Head of caudate nucleus (tissue), 42 donors: Measurements from ENCODE around the gene MRPL41.
"Not testable (repeated sequence)": the region's sequence is repeated elsewhere in the genome, so short reads cannot be mapped to it uniquely, and the experiment has no call there.

Experiments used
- DNase-seq, 42 donors: peaks; one replicate each; pipeline versions ENCODE4 v3.0.0 to v3.0.0-alpha.2; 2020 to 2021; ENCODE audit warnings: mixed read lengths in 7 of 42
- intact Hi-C: fragments of 100-400 bp; cut with DNase I; formaldehyde crosslinking; loops from one replicate; pipeline ENCODE4 v1.15.0; 2022

MRPL41 gene

DNA sequence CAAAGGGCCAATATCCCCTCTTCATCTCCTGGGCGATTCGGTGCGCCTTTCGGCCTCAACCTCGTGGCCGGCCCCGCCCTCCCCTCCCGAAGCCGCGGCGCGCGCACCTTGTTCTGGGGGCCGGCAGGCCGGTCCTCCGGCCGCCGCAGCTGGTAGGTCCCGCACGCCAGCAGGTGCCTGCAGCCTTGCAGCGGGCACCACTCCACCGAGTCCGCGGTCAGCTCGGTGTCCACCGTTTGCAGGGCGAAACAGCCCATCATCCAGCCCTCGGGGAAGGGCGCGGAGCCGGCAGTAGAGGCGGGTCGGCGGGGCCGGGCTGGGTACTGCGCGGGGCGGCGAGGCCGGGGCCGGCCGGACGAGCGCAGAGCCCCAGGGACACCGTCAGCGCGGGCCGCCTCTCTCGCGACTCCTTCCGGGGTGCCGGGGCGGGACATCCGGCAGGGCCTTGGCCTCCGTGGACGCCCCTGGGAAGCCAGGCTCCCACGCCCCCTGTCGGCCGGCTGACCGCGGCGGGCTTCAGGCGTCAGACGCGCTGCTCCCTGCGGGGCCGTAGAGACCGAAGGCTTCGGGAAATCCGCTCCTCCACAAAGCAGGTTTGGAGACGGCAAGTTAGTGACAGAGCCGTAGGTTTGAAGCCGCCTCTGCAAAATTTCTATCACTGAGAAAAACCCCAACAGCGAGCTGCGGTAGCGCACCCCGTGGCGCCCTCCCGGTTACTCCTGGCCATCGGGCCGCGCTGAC, 27.0 kb downstream of the MRPL41 start, which contains the start of gene DPH7:
TSS of gene DPH7 (minus strand) at position 408 of the 741 bp plus-strand sequence. CDS start at position 260, 148 bp downstream.
- DNase-seq, result peak; percentile 91 to 100 (median 98)
- intact Hi-C loops, result loop anchor here (5.0 kb wide), 1 partner anchor 39 kb away; the partner anchor contains the start of gene EHMT1

GRCh38 chr9:137579259-137579604, 27.6 kb downstream of the MRPL41 start:
- DNase-seq, result no peak
- intact Hi-C loops, result loop anchor here (5.0 kb wide), 1 partner anchor 38 kb away; the partner anchor contains the start of gene EHMT1

- intact Hi-C loops, result no loop called here
- no peak for DNase-seq
These were observed 28.7 kb downstream of the MRPL41 start for GRCh38 chr9:137580209-137580953.

DNA sequence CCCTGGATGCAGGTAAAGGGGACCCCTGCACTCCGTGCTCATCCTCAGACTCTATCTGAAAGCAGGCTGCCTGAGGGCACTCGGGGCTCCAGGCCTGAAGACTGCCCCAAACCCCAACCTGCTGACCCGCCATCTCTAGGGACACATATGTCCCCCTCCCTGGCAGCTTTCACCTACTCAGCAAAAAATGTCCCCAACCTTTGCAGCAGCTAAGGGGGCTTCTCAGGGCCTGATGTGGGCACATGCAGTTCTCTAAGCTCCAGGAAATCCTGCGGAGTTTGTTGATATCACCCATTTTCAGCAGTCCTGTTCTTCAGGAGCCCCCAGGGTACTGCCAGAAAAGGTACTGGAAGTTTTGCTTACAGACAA, 29.3 kb downstream of the MRPL41 start:
- intact Hi-C loops, result no loop called here
- no peak for DNase-seq

DNA sequence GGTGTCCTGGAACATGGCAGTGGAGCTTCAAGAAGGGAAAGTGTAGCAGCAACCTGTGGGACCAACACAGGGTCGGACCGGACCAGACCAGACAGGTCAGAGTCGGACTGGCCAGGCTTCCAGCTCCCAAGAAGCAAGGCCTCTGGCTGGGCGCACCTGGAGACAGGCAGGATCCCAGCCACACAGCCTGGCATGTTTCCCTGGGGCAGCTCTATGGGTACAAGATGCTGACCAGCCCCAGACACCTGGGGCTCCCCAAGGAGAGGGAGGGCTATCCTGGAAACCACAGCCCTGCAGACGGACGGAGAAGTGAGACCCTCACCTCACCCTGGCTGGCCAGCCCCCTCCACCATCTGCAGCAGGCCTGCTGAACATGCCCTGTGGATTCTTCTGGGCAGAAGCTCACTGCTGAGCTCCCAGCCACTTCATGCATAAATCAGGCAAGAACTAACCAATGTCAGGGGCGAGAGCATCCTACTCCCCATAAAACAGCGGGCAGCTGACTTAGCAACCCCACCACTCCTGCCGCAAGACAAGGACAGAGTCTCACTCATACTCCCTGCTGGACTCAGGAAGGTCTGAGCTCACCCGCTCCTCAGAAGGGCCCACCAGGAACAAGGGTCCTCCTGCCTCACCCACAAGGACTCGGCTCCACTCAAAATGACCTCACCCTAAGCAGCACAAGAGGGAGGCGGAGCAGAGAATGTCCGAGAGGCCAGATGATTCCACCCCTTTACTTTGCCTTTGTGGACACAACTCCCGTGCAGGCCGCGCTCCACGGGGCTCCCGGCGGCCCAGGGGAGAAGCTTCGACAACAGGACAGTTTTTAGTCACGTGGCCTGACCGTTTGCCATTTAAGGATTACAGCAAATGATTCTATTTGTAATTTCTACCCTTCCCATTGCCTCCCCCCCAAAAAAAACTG, 29.9 kb downstream of the MRPL41 start:
- intact Hi-C loops, result no loop called here
- no peak for DNase-seq

- peak in 4 of 42 donors; percentile 20 to 46 (median 27) for DNase-seq
- intact Hi-C loops, result no loop called here
These were observed 30.7 kb downstream of the MRPL41 start for GRCh38 chr9:137582286-137582860.

DNA sequence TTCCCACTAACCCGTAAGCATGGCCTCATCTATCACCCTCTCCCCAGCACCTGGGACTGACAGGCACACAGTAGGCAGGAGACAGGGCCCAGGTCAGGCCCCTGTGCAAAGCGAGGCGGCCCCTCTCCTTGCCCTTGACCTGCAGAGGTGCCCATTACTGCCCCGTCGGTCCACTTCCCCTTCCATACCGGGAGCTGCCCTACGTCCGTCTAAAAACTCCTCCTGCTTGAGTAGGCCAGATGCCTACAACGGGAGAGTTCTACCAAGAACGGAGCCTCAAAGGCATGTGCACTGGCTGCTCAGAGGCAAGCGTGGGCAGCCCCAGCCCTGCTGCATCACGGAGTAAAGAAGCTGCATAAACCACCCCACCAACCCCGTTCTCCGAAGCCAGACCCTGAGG, 31.7 kb downstream of the MRPL41 start:
- DNase-seq, result no peak
- intact Hi-C loops, result no loop called here

DNA sequence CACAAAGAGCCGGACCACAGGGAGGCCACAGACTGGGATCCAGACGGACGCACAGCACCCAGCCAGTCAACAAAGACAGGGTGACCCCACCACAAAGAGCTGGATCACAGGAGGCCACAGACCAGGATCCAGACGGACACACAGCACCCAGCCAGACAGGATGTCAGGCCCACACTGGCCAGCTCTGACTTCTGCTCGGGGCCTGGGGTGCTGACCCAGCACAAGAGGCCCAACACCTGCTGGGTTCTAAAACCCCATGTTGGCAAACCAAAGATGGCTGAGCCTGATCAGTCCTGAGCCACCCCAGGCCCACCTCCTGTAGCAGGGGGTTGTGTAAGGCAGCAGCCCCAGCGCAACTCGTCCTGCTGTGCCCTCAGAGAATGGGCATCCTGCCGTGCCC, 32.3 kb downstream of the MRPL41 start:
- no peak for DNase-seq
- intact Hi-C loops, result no loop called here

- intact Hi-C loops, result no loop called here
- DNase-seq, result no peak
These were observed 35.2 kb downstream of the MRPL41 start for GRCh38 chr9:137586854-137587253.

DNA sequence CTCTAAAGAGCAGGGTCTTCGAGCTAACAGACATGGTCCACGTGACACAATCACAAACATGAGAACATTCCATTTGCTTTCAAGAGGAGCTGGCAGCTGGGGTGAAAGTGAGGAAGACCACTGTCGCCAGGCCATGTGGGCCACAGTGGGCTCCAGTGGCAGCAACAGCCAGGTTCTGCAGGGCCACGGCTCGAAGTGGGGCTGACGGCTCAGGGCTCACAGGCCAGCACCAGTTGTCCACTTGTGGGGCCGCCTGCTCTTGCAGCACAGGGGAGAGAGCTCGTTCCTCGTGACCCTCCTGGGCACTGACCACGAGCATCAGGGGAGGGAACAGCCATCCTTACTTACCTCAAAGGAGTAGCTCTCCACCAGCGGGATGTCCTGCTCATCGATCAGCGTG, 36.6 kb downstream of the MRPL41 start:
- DNase-seq, result no peak
- intact Hi-C loops, result no loop called here

- no peak for DNase-seq
- intact Hi-C loops, result no loop called here
These were observed 37.2 kb downstream of the MRPL41 start for GRCh38 chr9:137588891-137589290.

DNA sequence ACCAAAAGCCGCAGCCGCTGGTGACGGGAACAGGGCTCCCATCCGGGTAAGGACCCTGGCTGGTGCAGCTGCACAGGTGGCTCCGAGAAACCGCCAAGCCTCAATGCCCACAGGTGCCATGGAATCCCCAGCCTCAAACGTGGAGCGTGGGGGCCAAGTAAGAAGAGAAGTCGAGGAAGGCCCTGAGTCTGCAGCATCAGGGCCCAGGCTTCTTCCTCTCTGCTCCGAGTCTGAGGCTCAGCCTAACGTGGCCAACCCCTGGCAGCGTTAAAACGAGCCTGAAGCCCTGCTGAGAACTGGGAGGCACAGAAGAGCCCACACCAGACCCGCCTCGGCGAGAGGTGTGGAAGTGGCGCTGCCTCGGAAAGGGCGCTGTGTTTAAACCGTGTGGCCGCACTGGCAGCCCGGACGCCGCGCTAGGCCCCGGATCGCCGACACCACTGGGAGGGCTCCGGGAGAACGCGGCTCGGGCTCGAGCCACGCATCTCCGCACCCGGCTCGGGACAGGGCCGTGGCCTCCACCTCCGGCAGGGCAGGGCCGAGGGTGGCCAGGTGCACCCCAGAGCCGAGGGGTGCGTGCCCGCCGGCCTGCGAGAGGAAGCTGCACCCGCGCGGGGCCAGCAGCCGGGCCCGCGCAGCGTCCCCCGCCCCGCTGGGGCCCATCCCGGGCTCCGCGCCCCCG, 37.9 kb downstream of the MRPL41 start:
- DNase-seq, result no peak
- intact Hi-C loops, result loop anchor here (5.0 kb wide), 1 partner anchor 37 kb away; the partner anchor contains the start of genes MRPL41 and PNPLA7

DNA sequence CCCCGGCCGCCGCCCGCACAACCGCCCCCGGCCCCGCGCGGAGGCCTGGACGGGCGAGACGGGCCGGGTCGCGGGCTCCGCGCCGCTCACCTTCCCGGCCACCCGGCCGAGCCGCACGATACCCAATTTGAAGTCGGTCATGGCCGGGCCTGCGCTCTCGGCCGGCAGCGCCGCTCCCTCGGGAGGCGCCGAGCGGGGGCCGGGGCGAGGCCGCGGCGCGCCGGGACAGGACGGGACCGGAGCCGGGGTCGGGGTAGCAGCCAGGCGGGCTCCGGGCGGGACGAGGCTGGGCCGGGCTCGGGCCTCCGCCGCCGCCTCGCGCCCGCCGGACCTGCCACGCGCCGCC, 38.4 kb downstream of the MRPL41 start:
- no peak for DNase-seq
- intact Hi-C loops, result loop anchor here (5.0 kb wide), 1 partner anchor 38 kb away; the partner anchor contains the start of genes MRPL41 and PNPLA7

GRCh38 chr9:137590469-137591383, 39.0 kb downstream of the MRPL41 start, which contains the start of gene ZMYND19:
Gene ZMYND19, minus strand, starts transcription at chr9:137590512. Its CDS starts 249 bp downstream, at chr9:137590263.
- intact Hi-C loops, result loop anchor here (5.0 kb wide), 1 partner anchor 38 kb away; the partner anchor contains the start of genes MRPL41 and PNPLA7

DNA sequence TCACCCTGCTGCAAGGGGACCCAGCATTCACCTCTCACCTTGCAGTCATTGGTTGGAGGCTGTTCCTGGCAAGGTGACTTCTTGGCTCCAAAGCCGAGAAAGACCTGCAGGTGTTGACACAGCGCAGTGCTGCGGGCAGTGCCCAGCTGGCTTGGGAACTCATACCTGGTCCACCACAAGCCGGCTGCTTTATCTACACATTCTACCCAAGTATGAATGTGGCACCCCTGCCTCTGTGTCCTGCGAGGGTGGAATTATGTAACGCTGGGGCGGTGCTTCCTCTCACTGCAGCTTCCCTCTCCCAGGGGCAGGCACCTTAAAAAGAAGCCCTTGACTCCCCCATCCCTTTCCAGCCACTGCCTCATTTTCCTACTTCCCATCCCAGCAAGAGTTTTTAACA, 41.1 kb downstream of the MRPL41 start:
- peak in 40 of 42 donors; percentile 49 to 93 (median 76) for DNase-seq

More at GRCh38 chr9:137590469-137591383, 39.0 kb downstream of the MRPL41 start, which contains the start of gene ZMYND19:
- peak in 41 of 42 donors; percentile 51 to 91 (median 84) for DNase-seq

DNA sequence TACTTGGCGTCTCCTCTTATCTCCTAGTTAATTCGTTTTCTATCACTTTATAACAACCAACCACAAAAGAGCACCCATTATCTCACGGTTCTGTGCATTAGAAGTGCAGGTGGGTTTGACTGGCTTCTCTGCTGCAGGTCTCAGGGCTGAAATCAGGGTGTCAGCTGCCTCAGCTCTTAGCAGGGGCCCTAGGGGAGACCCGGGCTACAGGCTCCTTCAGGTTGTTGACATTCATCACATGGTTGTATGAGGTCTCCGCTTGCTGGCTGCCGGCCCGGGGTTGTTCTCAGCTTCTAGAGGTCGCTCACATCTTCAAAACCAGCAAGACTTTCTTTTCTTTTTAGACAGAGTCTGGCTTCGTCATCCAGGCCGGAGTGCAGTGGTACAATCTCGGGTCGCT, 41.5 kb downstream of the MRPL41 start:
- intact Hi-C loops, result loop anchor here (5.0 kb wide), 1 partner anchor 41 kb away; the partner anchor contains the start of genes MRPL41 and PNPLA7
- DNase-seq, result peak in 1 of 42 donors; percentile 54

More for the DNA sequence above, 41.1 kb downstream of the MRPL41 start:
- intact Hi-C loops, result loop anchor here (5.0 kb wide), 1 partner anchor 40 kb away; the partner anchor contains the start of genes MRPL41 and PNPLA7

DNA sequence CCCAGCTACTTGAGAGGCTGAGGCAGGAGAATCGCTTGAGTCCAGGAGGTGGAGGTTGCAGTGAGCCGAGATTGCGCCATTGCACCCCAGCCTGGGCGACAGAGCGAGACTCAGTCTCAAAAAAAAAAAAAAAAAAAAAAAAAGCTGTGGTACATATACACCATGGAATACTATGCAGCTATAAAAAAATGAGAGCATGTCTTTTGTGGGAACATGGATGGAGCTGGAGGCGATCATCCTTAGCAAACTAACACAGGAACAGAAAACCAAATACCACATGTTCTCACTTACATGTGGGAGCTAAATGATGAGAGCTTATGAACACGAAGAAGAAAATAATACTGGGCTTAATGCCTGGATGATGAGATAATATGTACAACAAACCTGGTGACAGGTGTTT, 44.9 kb downstream of the MRPL41 start:
- DNase-seq, intact Hi-C loops: not testable (repeated sequence)
